SK-N-SH treated with all-trans-retinoic acid at 6 μM for 48 hours (cell line): Measurements from ENCODE around the gene POM121C.
"Not testable (repeated sequence)": the region's sequence is repeated elsewhere in the genome, so short reads cannot be mapped to it uniquely, and the experiment has no call there.

Experiments used
- ZFP3 ChIP-seq: fragments of 250-450 bp; sonication (Bioruptor Pico); IDR thresholded peaks from 2 replicates; pipeline ENCODE4 v1.5.0; 2020; ENCODE audit warnings: mild to moderate bottlenecking, moderate library complexity
- TF ChIP-seq, protein P1 (sequence below): fragments of 250-450 bp; sonication (Bioruptor Pico); IDR thresholded peaks from 2 replicates; pipeline ENCODE4 v1.5.1; 2021; ENCODE audit warnings: mild to moderate bottlenecking, moderate library complexity
- TF ChIP-seq, protein P2 (sequence below): fragments of 250-450 bp; sonication (Bioruptor Pico); IDR thresholded peaks from 2 replicates; pipeline ENCODE4 v1.5.1; 2020; ENCODE audit warnings: low read depth, mild to moderate bottlenecking, moderate library complexity
- TF ChIP-seq, protein P3 (sequence below): fragments of 250-450 bp; sonication (Bioruptor Pico); IDR thresholded peaks from 2 replicates; pipeline ENCODE4 v1.8.0; 2020; ENCODE audit warnings: mild to moderate bottlenecking, moderate library complexity, borderline replicate concordance

DNA sequence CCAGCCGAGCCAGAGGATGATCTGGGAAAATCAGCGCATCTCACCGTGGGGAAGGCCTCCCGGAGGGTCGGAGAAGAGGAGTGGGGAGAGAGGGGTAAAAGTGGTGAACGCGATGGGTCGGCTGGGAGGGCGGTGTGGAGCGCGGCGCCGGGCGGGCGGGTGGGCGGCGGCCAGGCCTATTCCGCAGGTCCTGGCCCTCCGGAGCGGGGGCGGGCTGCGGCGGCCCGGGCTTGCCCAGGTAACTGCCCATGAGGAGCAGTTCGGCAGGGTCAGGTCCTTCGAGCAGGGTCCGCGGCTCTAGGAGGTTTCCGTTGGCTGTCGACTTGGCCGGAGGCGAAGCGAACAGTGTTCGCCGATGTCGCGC lies 44.0 kb downstream of the POM121C start:
- TF ChIP-seq, protein P1, sequence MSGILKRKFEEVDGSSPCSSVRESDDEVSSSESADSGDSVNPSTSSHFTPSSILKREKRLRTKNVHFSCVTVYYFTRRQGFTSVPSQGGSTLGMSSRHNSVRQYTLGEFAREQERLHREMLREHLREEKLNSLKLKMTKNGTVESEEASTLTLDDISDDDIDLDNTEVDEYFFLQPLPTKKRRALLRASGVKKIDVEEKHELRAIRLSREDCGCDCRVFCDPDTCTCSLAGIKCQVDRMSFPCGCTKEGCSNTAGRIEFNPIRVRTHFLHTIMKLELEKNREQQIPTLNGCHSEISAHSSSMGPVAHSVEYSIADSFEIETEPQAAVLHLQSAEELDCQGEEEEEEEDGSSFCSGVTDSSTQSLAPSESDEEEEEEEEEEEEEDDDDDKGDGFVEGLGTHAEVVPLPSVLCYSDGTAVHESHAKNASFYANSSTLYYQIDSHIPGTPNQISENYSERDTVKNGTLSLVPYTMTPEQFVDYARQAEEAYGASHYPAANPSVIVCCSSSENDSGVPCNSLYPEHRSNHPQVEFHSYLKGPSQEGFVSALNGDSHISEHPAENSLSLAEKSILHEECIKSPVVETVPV = not testable (repeated sequence)
- TF ChIP-seq, protein P2, sequence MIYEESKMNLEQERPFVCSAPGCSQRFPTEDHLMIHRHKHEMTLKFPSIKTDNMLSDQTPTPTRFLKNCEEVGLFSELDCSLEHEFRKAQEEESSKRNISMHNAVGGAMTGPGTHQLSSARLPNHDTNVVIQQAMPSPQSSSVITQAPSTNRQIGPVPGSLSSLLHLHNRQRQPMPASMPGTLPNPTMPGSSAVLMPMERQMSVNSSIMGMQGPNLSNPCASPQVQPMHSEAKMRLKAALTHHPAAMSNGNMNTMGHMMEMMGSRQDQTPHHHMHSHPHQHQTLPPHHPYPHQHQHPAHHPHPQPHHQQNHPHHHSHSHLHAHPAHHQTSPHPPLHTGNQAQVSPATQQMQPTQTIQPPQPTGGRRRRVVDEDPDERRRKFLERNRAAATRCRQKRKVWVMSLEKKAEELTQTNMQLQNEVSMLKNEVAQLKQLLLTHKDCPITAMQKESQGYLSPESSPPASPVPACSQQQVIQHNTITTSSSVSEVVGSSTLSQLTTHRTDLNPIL = not testable (repeated sequence)
- TF ChIP-seq, protein P3, sequence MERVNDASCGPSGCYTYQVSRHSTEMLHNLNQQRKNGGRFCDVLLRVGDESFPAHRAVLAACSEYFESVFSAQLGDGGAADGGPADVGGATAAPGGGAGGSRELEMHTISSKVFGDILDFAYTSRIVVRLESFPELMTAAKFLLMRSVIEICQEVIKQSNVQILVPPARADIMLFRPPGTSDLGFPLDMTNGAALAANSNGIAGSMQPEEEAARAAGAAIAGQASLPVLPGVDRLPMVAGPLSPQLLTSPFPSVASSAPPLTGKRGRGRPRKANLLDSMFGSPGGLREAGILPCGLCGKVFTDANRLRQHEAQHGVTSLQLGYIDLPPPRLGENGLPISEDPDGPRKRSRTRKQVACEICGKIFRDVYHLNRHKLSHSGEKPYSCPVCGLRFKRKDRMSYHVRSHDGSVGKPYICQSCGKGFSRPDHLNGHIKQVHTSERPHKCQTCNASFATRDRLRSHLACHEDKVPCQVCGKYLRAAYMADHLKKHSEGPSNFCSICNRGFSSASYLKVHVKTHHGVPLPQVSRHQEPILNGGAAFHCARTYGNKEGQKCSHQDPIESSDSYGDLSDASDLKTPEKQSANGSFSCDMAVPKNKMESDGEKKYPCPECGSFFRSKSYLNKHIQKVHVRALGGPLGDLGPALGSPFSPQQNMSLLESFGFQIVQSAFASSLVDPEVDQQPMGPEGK (CRISPR knock-in tag) = not testable (repeated sequence)
- TF ChIP-seq ZFP3 (CRISPR knock-in tag) = not testable (repeated sequence)
